K562 (cell line): Measurements from ENCODE around the gene SIGLEC9.

Experiments used
- CBX8 ChIP-seq: fragments of 200-600 bp; sonication (generic); IDR thresholded peaks from 2 replicates; pipeline ENCODE4 v1.6.1; 2012; ENCODE audit warnings: borderline replicate concordance, mixed run types, low read depth, mild to moderate bottlenecking, moderate library complexity, mixed read lengths, low read length, control low read depth, inconsistent platforms; ENCODE audit not compliant: poor library complexity, severe bottlenecking; ENCODE audit errors: extremely low read depth
- CEBPB ChIP-seq: fragments of 450-650 bp; IDR thresholded peaks from 2 replicates; pipeline ENCODE4 v1.6.1; 2016; ENCODE audit warnings: missing genetic modification characterization, missing compliant biosample characterization
- CTBP1 ChIP-seq: fragments of 450-650 bp; IDR thresholded peaks from 2 replicates; pipeline ENCODE4 v1.6.1; 2016; ENCODE audit warnings: borderline replicate concordance
- ELF1 ChIP-seq: fragments of 200-800 bp; sonication (Bioruptor generic); IDR thresholded peaks from 2 replicates; pipeline ENCODE4 v1.6.1; 2016; ENCODE audit warnings: missing genetic modification characterization, missing compliant biosample characterization
- MGA ChIP-seq: fragments of 450-650 bp; IDR thresholded peaks from 2 replicates; pipeline ENCODE4 v1.6.1; 2016; ENCODE audit warnings: mild to moderate bottlenecking, moderate library complexity
- SNRNP70 ChIP-seq: fragments of 200-400 bp; formaldehyde crosslinking; optimal IDR thresholded peaks from 2 replicates; pipeline ENCODE3; 2017; ENCODE audit warnings: low read depth, low read length
- ZBTB34 ChIP-seq: fragments of 250-450 bp; sonication (Bioruptor Pico); IDR thresholded peaks from 2 replicates; pipeline ENCODE4 v1.8.0; 2021; ENCODE audit warnings: mild to moderate bottlenecking, moderate library complexity
- ZNF609 ChIP-seq: sonication (generic); formaldehyde crosslinking; IDR thresholded peaks from 2 replicates; pipeline ENCODE4 v1.8.1; 2023; ENCODE audit warnings: missing genetic modification reagents, mild to moderate bottlenecking, borderline replicate concordance
- ZNF639 ChIP-seq, 2 experiments: fragments of 200-800 bp in 1 of 2; sonication (Bioruptor generic) in 1 of 2; sonication (generic) in 1 of 2; formaldehyde crosslinking in 1 of 2; IDR thresholded peaks in 1 of 2; conservative IDR thresholded peaks in 1 of 2; 2 replicates each; pipeline versions ENCODE4 v1.5.0 to v1.6.1; 2016 to 2020; ENCODE audit warnings: missing compliant biosample characterization in 1 of 2, missing genetic modification characterization in 1 of 2, missing genetic modification reagents in 1 of 2
- TF ChIP-seq, protein P1 (sequence below), 2 experiments: fragments of 450-650 bp in 1 of 2; sonication (generic) in 1 of 2; formaldehyde crosslinking; conservative IDR thresholded peaks; 2 replicates each; pipeline versions ENCODE4 v1.4.0 to v1.8.1; 2020 to 2022; ENCODE audit warnings: mild to moderate bottlenecking in 1 of 2, missing genetic modification reagents in 1 of 2

DNA sequence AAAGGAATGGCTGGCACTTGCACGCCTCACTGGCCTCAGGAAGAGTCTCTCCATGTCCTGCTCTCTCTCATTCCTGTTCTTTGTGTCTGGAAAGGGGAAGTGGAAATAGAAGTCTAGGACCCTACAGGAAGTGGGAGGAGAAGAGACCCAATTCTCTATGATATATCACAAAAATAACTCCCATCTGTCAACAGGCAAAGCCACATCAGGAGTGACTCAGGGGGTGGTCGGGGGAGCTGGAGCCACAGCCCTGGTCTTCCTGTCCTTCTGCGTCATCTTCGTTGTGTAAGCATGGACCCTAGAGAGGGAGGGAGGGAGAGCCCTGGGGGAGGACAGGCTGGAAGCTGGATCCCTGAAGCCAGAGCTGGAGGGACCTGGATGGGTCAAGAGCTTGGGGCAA lies 3.0 kb downstream of the SIGLEC9 start:
- TF ChIP-seq ZNF609 (CRISPR knock-in tag) (no peak), SNRNP70 (no peak), ZNF639 (CRISPR knock-in tag; conservative IDR thresholded peaks at IDR 0.05 in 1 of 2, IDR thresholded peaks at IDR 0.05 in 1 of 2) (no peak), ELF1 (tag) (peak; percentile 28; the same call in 1 of the 2 replicates), MGA (no peak), ZBTB34 (CRISPR knock-in tag) (no peak), CTBP1 (no peak), CBX8 (no peak), CEBPB (tag) (peak; percentile 40; the same call in 1 of the 2 replicates)
- TF ChIP-seq, protein P1, sequence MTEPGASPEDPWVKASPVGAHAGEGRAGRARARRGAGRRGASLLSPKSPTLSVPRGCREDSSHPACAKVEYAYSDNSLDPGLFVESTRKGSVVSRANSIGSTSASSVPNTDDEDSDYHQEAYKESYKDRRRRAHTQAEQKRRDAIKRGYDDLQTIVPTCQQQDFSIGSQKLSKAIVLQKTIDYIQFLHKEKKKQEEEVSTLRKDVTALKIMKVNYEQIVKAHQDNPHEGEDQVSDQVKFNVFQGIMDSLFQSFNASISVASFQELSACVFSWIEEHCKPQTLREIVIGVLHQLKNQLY (CRISPR knock-in tag; conservative IDR thresholded peaks at IDR 0.05), result no peak
